HepG2 (cell line): ENCODE measurements around the gene FIBP. TPM values are rescaled to one million over a fixed set of nuclear protein-coding genes. Genes with fewer than 3 reads are reported as not detected.
A peak's percentile ranks its signal among the peaks of the same experiment; 100 is the strongest.

ENCODE experiments used
- AGO2 ChIP-seq: fragments of 200-400 bp; formaldehyde crosslinking; optimal IDR thresholded peaks from 2 replicates; pipeline ENCODE3; 2017; ENCODE audit warnings: mild to moderate bottlenecking, low read depth, low read length, moderate library complexity
- ATM ChIP-seq: fragments of 450-650 bp; IDR thresholded peaks from 2 replicates; pipeline ENCODE4 v1.7.1; 2017; ENCODE audit warnings: mild to moderate bottlenecking, borderline replicate concordance
- ATRX ChIP-seq: sonication (generic); formaldehyde crosslinking; IDR thresholded peaks from 2 replicates; pipeline ENCODE4 v1.4.0; 2020; ENCODE audit warnings: missing genetic modification reagents, borderline replicate concordance
- BRD4 ChIP-seq: sonication (generic); formaldehyde crosslinking; IDR thresholded peaks from 2 replicates; pipeline ENCODE4 v1.4.0; 2020; ENCODE audit warnings: missing genetic modification reagents
- GRHL1 ChIP-seq: sonication (generic); formaldehyde crosslinking; conservative IDR thresholded peaks from 2 replicates; pipeline ENCODE4 v1.8.0; 2022; ENCODE audit warnings: missing genetic modification reagents
- LCORL ChIP-seq, 2 experiments: fragments of 450-650 bp in 1 of 2; sonication (generic) in 1 of 2; formaldehyde crosslinking in 1 of 2; IDR thresholded peaks; 2 replicates each; pipeline versions ENCODE4 v1.5.0 to v1.6.1; 2017 to 2020; ENCODE audit warnings: antibody characterized with exemption in 1 of 2, missing genetic modification reagents in 1 of 2
- MAF1 ChIP-seq: sonication (generic); formaldehyde crosslinking; IDR thresholded peaks from 2 replicates; pipeline ENCODE4 v1.5.0; 2020; ENCODE audit warnings: missing genetic modification reagents, borderline replicate concordance
- NFE2L2 ChIP-seq: fragments of 150-350 bp; IDR thresholded peaks from 2 replicates; pipeline ENCODE4 v1.6.1; 2014; ENCODE audit warnings: low read length
- NR1H2 ChIP-seq: sonication (generic); formaldehyde crosslinking; IDR thresholded peaks from 2 replicates; pipeline ENCODE4 v1.8.1; 2022; ENCODE audit warnings: low read depth, missing genetic modification reagents, borderline replicate concordance
- SAFB2 ChIP-seq: sonication (generic); formaldehyde crosslinking; IDR thresholded peaks from 2 replicates; pipeline ENCODE4 v1.5.1; 2020; ENCODE audit warnings: missing genetic modification reagents, low read depth, mild to moderate bottlenecking, borderline replicate concordance
- TAF1 ChIP-seq: sonication (generic); formaldehyde crosslinking; IDR thresholded peaks from 2 replicates; pipeline ENCODE4 v1.4.0; 2020; ENCODE audit warnings: missing genetic modification reagents
- ZBTB8A ChIP-seq: sonication (generic); formaldehyde crosslinking; IDR thresholded peaks from 2 replicates; pipeline ENCODE4 v1.4.0; 2020; ENCODE audit warnings: mild to moderate bottlenecking, low read depth, missing genetic modification reagents, borderline replicate concordance
- ZFP36 ChIP-seq: fragments of 150-350 bp; IDR thresholded peaks from 2 replicates; pipeline ENCODE4 v1.6.1; 2018; ENCODE audit warnings: borderline replicate concordance, low read length, low read depth; ENCODE audit not compliant: partially characterized antibody
- ZNF20 ChIP-seq: sonication (generic); formaldehyde crosslinking; IDR thresholded peaks from 2 replicates; pipeline ENCODE4 v1.4.0; 2020; ENCODE audit warnings: mild to moderate bottlenecking, moderate library complexity, missing genetic modification reagents
- ZNF331 ChIP-seq: sonication (generic); formaldehyde crosslinking; IDR thresholded peaks from 2 replicates; pipeline ENCODE4 v1.4.0; 2020; ENCODE audit warnings: missing genetic modification reagents
- ZNF552 ChIP-seq: sonication (generic); formaldehyde crosslinking; IDR thresholded peaks from 2 replicates; pipeline ENCODE4 v1.9.0; 2022; ENCODE audit warnings: missing genetic modification reagents, mild to moderate bottlenecking, borderline replicate concordance
- ZNF75D ChIP-seq: sonication (generic); formaldehyde crosslinking; IDR thresholded peaks from 2 replicates; pipeline ENCODE4 v1.8.1; 2023; ENCODE audit warnings: missing genetic modification reagents, mild to moderate bottlenecking, borderline replicate concordance
- ZSCAN25 ChIP-seq: sonication (generic); formaldehyde crosslinking; IDR thresholded peaks from 2 replicates; pipeline ENCODE4 v1.8.0; 2022; ENCODE audit warnings: mild to moderate bottlenecking, missing genetic modification reagents
- polyA plus RNA-seq, 8 experiments: library from polyadenylated mRNA; depleted of rRNA in 3 of 8; stranded (reverse) in 7 of 8; unstranded in 1 of 8; fragments of >200 nt; fragmentation: Illumina TruSeq in 4 of 8; extraction: Trizol in 4 of 8; gene quantifications; 2 replicates each; pipeline versions ENCODE4 v1.2.1 to v1.2.3, GENCODE V29; 2011 to 2016; ENCODE audit warnings: low read depth in 4 of 8, missing spikeins in 1 of 8, mixed read lengths in 1 of 8; ENCODE audit not compliant: insufficient read depth in 1 of 8
- total RNA-seq, 5 experiments: library from RNA; depleted of rRNA; stranded (reverse); fragments of >200 nt; fragmentation: Illumina TruSeq; extraction: Trizol; gene quantifications; 2 replicates each; pipeline ENCODE4 v1.2.3, GENCODE V29; 2016; ENCODE audit warnings: low read depth in 1 of 5
- TF ChIP-seq, protein P1 (sequence below): sonication (generic); formaldehyde crosslinking; conservative IDR thresholded peaks from 2 replicates; pipeline ENCODE4 v1.4.0; 2020; ENCODE audit warnings: missing genetic modification reagents
- TF ChIP-seq, protein P2 (sequence below): IDR thresholded peaks from 2 replicates; pipeline ENCODE4 v1.6.1; 2016; ENCODE audit warnings: low read depth
- TF ChIP-seq, protein P3 (sequence below): sonication (generic); formaldehyde crosslinking; IDR thresholded peaks from 2 replicates; pipeline ENCODE4 v1.4.0; 2020; ENCODE audit warnings: missing genetic modification reagents, mild to moderate bottlenecking, borderline replicate concordance

FIBP gene
- total and polyA plus RNA-seq, 2 of the 13 experiments (the other 11 are each of a cell fraction or from before 2014, with no cell fraction given) = 42.9 to 62.1 TPM

- TF ChIP-seq BRD4 (CRISPR knock-in tag) = peak; percentile 80; the same call in 1 of the 2 replicates
- TF ChIP-seq ZBTB8A (CRISPR knock-in tag) = no peak; the same call in 1 of the 2 replicates
- TF ChIP-seq ZSCAN25 (CRISPR knock-in tag) = no peak; the same call in 1 of the 2 replicates
- TF ChIP-seq NR1H2 (CRISPR knock-in tag) = 0 out of 2 replicates have a peak, but pooled peaks have one; percentile 0
- peak; percentile 83 for TF ChIP-seq AGO2
- 0 out of 2 replicates have a peak, but pooled peaks have one; percentile 85 for TF ChIP-seq ZNF552 (CRISPR knock-in tag)
- TF ChIP-seq ATM = no peak
- no peak for TF ChIP-seq LCORL (IDR thresholded peaks at IDR 0.05)
- peak; percentile 65 for TF ChIP-seq LCORL (CRISPR knock-in tag; IDR thresholded peaks at IDR 0.05)
- TF ChIP-seq, protein P1, sequence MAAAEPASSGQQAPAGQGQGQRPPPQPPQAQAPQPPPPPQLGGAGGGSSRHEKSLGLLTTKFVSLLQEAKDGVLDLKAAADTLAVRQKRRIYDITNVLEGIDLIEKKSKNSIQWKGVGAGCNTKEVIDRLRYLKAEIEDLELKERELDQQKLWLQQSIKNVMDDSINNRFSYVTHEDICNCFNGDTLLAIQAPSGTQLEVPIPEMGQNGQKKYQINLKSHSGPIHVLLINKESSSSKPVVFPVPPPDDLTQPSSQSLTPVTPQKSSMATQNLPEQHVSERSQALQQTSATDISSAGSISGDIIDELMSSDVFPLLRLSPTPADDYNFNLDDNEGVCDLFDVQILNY (CRISPR knock-in tag) = no peak
- TF ChIP-seq ZNF331 (CRISPR knock-in tag) = peak; percentile 83
- TF ChIP-seq MAF1 (CRISPR knock-in tag) = 0 out of 2 replicates have a peak, but pooled peaks have one; percentile 59
- TF ChIP-seq ATRX (CRISPR knock-in tag) = no peak
- TF ChIP-seq, protein P2, sequence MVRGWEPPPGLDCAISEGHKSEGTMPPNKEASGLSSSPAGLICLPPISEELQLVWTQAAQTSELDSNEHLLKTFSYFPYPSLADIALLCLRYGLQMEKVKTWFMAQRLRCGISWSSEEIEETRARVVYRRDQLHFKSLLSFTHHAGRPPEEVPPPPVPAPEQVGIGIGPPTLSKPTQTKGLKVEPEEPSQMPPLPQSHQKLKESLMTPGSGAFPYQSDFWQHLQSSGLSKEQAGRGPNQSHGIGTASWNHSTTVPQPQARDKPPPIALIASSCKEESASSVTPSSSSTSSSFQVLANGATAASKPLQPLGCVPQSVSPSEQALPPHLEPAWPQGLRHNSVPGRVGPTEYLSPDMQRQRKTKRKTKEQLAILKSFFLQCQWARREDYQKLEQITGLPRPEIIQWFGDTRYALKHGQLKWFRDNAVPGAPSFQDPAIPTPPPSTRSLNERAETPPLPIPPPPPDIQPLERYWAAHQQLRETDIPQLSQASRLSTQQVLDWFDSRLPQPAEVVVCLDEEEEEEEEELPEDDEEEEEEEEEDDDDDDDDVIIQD (CRISPR knock-in tag) = no peak
- TF ChIP-seq NFE2L2 = no peak
- TF ChIP-seq ZFP36 = no peak
- peak; percentile 75; the same call in 1 of the 2 replicates for TF ChIP-seq SAFB2 (CRISPR knock-in tag)
- TF ChIP-seq GRHL1 = no peak
- TF ChIP-seq ZNF75D (CRISPR knock-in tag) = no peak
- no peak; the same call in 1 of the 2 replicates for TF ChIP-seq ZNF20 (CRISPR knock-in tag)
- TF ChIP-seq, protein P3, sequence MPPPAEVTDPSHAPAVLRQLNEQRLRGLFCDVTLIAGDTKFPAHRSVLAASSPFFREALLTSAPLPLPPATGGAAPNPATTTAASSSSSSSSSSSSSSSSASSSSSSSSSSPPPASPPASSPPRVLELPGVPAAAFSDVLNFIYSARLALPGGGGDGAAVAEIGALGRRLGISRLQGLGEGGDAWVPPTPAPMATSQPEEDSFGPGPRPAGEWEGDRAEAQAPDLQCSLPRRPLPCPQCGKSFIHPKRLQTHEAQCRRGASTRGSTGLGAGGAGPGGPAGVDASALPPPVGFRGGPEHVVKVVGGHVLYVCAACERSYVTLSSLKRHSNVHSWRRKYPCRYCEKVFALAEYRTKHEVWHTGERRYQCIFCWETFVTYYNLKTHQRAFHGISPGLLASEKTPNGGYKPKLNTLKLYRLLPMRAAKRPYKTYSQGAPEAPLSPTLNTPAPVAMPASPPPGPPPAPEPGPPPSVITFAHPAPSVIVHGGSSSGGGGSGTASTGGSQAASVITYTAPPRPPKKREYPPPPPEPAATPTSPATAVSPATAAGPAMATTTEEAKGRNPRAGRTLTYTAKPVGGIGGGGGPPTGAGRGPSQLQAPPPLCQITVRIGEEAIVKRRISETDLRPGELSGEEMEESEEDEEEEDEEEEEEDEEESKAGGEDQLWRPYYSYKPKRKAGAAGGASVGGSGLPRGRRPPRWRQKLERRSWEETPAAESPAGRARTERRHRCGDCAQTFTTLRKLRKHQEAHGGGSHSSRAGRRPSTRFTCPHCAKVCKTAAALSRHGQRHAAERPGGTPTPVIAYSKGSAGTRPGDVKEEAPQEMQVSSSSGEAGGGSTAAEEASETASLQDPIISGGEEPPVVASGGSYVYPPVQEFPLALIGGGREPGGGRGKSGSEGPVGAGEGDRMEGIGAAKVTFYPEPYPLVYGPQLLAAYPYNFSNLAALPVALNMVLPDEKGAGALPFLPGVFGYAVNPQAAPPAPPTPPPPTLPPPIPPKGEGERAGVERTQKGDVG (CRISPR knock-in tag) = no peak
- peak; percentile 75 for TF ChIP-seq TAF1 (CRISPR knock-in tag)
Observed at GRCh38 chr11:65860278-65861164, 27.8 kb downstream of the FIBP start, which contains the start of gene MUS81 (continued).
